ENCODE data around the gene DCAF6.

Gene DCAF6

DNA sequence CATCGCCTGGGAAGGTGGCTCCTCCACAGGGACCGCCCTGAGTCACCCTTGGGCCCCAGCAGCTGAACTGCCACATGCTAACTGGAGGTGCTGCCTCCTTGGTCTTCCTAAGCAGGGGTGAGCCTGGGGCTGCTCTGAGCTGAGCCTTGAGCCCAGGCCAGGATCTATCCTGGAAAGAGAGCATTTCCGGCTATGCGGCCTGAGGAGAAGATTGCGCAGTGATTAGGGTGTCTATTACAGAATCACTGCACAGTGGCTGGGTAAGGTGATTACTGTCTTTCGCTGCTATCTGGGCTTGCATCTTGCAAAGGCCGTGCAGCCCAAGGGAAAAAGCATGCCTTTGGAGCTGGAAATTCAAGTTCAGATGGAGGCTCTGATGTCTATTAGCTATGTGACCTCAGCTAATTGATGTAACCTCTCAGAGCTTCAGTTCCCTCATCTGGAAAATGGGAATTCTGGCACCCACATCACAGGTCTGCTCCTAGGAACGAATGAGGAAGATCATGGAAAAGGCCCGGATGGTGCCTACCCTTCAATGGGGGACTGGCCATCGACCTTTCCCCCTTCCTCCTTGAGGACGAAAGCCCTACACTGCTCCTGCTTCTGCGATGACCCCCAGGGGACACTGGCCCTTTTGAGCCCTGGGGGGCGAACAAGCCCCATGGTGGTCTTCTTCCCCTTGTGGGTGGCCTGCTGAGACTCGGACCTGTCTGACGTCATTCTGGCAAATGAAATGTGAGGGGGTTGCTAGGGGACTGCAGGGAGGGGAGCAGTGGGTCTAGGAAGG, 162.2 kb downstream of the DCAF6 start:
- TF ChIP-seq, protein P1, sequence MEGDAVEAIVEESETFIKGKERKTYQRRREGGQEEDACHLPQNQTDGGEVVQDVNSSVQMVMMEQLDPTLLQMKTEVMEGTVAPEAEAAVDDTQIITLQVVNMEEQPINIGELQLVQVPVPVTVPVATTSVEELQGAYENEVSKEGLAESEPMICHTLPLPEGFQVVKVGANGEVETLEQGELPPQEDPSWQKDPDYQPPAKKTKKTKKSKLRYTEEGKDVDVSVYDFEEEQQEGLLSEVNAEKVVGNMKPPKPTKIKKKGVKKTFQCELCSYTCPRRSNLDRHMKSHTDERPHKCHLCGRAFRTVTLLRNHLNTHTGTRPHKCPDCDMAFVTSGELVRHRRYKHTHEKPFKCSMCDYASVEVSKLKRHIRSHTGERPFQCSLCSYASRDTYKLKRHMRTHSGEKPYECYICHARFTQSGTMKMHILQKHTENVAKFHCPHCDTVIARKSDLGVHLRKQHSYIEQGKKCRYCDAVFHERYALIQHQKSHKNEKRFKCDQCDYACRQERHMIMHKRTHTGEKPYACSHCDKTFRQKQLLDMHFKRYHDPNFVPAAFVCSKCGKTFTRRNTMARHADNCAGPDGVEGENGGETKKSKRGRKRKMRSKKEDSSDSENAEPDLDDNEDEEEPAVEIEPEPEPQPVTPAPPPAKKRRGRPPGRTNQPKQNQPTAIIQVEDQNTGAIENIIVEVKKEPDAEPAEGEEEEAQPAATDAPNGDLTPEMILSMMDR (IDR thresholded peaks at IDR 0.05; ENCODE audit: low read depth, low read length, missing control alignments), result no peak
- DNase-seq (ENCODE audit: low read depth), result no peak
- no peak overlapping the region for H3K4me3 ChIP-seq (ENCODE audit: low read depth, low read length)

DNA sequence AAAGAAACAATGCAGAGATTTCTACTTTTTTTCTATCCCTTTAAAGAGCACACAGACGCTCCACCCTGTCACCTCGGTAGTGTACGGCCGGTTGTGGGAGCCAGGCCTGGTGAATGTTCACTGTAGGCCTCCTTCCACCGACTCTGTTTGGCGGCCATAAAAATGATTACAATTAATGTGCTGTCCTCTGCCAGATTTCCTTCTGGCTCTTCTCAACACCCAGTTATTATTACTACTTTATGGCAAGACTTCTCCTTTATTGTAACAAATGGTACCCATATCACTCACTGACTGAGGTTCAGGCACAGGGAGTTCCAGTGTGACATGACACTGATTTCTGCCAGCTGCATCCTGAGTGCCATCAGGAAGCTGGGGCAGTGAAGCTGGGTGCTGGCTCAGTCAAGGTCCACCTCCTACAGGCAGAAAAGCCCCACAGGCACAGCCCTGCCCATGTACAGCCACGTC, 162.9 kb downstream of the DCAF6 start:
- no peak for DNase-seq (ENCODE audit: low read depth)
- TF ChIP-seq, protein P1 (IDR thresholded peaks at IDR 0.05; ENCODE audit: low read depth, low read length, missing control alignments), result no peak
- H3K4me3 ChIP-seq (ENCODE audit: low read depth, low read length), result no peak overlapping the region

DNA sequence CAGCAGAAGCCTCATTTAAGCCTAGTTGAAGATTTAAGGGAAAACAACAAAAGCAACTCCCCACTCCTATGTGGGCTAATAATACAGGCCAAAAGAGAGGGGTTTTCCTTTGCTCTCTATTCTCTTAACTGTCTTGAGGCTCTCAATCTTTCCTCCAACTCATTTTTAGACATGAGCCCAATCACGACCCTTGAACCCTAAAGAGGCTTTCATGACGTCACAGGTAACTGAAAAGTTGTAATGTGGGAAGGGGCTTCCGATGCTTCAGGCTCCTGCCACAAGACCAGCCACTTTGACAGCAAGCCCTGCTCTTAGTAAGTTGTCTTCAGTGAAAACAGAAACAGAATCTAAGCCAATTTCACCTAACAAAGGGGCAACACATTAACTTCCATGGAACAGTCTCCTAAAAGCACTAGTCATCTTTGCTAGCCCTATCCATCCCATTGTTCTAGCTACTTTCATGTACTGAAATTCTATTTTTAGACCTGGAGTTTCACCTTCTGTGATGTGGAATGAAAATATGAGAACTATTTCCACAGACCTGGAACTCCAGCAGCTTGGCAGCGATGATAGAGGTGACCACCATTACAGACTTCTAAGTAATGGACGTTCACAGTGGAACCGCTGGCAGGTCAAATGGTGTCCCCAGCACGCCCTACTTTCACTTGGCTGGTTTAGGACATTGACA, 164.0 kb downstream of the DCAF6 start:
- TF ChIP-seq, protein P1 (IDR thresholded peaks at IDR 0.05; ENCODE audit: low read depth, low read length, missing control alignments), result no peak
- H3K4me3 ChIP-seq (ENCODE audit: low read depth, low read length), result no peak overlapping the region
- no peak for DNase-seq (ENCODE audit: low read depth)

DNA sequence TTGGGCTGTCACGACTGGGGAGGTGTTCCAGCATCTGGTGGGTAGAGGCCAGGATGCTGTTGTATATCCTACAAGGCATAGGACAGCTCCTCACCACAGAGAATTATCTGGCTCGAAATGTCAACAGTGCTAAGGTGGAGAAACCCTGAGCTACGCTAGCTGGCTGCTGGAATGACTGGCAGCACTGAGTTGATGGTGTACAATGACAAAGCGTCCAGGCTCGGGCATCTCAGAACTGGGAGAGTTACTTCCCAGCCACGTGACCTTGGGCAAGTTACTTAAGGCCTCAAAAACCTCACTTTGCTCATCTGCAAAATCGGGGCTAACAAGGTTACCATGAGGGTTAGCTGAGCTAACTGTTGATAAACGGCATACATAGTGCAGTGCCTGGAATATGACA, 164.9 kb downstream of the DCAF6 start:
- DNase-seq (ENCODE audit: low read depth), result no peak
- TF ChIP-seq, protein P1 (IDR thresholded peaks at IDR 0.05; ENCODE audit: low read depth, low read length, missing control alignments), result no peak
- no peak overlapping the region for H3K4me3 ChIP-seq (ENCODE audit: low read depth, low read length)

DNA sequence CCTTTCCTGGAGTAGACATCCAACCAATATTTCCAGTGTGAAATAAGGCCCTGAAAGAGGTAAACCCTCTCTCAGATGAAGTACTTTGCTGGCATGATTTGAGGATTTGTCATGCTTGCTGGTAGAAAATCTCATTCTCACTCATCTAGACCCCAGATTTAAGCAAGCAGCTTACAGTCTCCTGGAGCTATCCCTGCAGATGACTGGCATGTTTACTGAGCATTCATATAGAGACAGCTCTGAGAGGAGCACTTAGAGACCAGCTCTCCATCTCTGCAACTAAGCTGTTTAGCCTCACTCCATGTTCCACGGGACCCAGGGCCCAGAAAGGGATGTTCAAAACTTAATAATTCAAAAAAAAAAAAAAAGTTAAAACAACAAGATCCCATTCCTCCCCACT, 166.0 kb downstream of the DCAF6 start:
- TF ChIP-seq, protein P1 (IDR thresholded peaks at IDR 0.05; ENCODE audit: low read depth, low read length, missing control alignments), result no peak
- H3K4me3 ChIP-seq (ENCODE audit: low read depth, low read length), result no peak overlapping the region
- DNase-seq (ENCODE audit: low read depth), result no peak

DNA sequence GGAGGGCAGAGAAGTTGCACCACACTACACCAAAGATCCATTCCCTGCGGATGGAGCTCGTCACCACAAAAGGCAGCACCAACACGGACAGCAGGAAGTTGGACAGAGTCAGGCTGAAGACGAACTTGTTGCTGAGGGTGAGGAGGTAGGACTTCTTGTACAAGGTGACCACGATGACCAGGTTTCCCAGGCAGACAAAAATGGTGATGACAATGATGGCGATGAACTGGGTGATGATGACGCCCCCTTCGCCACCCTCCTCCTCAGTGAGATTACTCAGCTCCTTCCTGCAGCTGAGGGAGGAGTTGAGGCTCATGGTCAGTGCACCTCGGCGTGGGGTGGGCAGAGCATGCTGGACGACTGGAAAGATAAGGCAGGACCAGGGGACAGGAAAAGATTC, 168.1 kb downstream of the DCAF6 start:
- DNase-seq (ENCODE audit: low read depth), result no peak
- TF ChIP-seq, protein P1 (IDR thresholded peaks at IDR 0.05; ENCODE audit: low read depth, low read length, missing control alignments), result no peak

More for the DNA sequence above, 168.1 kb downstream of the DCAF6 start:
- no peak overlapping the region for H3K4me3 ChIP-seq (ENCODE audit: low read depth, low read length)

Measured in GM12864 (cell line).